H9 (cell line): Measurements from ENCODE around the gene ASB16. TPM values are rescaled to one million over a fixed set of nuclear protein-coding genes. Genes with fewer than 3 reads are reported as not detected.

ENCODE experiments used
- DNase-seq: peaks from one replicate; pipeline ENCODE4 v3.0.0-alpha.2; 2017
- H2AFZ ChIP-seq: one replicate; pipeline ENCODE4 v1.6.1; 2013; ENCODE audit warnings: mild to moderate bottlenecking, low read length, control low read depth, moderate library complexity
- H2AK5ac ChIP-seq: 2 replicates; pipeline ENCODE4 v1.6.1; 2013; ENCODE audit warnings: low read length, control low read depth, mixed read lengths; ENCODE audit not compliant: insufficient read length
- H2BK120ac ChIP-seq: one replicate; pipeline ENCODE4 v1.6.1; 2013; ENCODE audit warnings: low read depth, mild to moderate bottlenecking, low read length, control low read depth, inconsistent platforms; ENCODE audit not compliant: poor library complexity, severe bottlenecking
- H2BK12ac ChIP-seq: 2 replicates; pipeline ENCODE4 v1.6.1; 2013; ENCODE audit warnings: low read length, control low read depth, mixed read lengths, low read depth; ENCODE audit not compliant: insufficient read length
- H2BK15ac ChIP-seq: 2 replicates; pipeline ENCODE4 v1.6.1; 2013; ENCODE audit warnings: low read depth, low read length, control low read depth
- H2BK20ac ChIP-seq: one replicate; pipeline ENCODE4 v1.6.1; 2013; ENCODE audit warnings: low read depth, mild to moderate bottlenecking, low read length, control low read depth, inconsistent platforms; ENCODE audit not compliant: poor library complexity, severe bottlenecking
- H2BK5ac ChIP-seq: 2 replicates; pipeline ENCODE4 v1.6.1; 2013; ENCODE audit warnings: low read length, control low read depth, mixed read lengths; ENCODE audit not compliant: insufficient read length
- H3K14ac ChIP-seq: 2 replicates; pipeline ENCODE4 v1.6.1; 2013; ENCODE audit warnings: low read length, control low read depth; ENCODE audit not compliant: insufficient read depth
- H3K18ac ChIP-seq: 2 replicates; pipeline ENCODE4 v1.6.1; 2013; ENCODE audit warnings: low read depth, mild to moderate bottlenecking, mixed read lengths, low read length, control low read depth; ENCODE audit not compliant: insufficient read length
- H3K23ac ChIP-seq: 2 replicates; pipeline ENCODE4 v1.6.1; 2013; ENCODE audit warnings: low read length, control low read depth, mixed read lengths, low read depth; ENCODE audit not compliant: insufficient read length
- H3K23me2 ChIP-seq: 2 replicates; pipeline ENCODE4 v1.6.1; 2013; ENCODE audit warnings: low read depth, mild to moderate bottlenecking, mixed read lengths, low read length, control low read depth; ENCODE audit not compliant: insufficient read length, poor library complexity, severe bottlenecking
- H3K27ac ChIP-seq: 2 replicates; pipeline ENCODE4 v1.5.1; 2013; ENCODE audit warnings: low read length, control low read depth, mixed read lengths, low read depth; ENCODE audit not compliant: insufficient read length
- H3K27me3 ChIP-seq: 2 replicates; pipeline ENCODE4 v1.6.1; 2013; ENCODE audit warnings: low read length, control low read depth, inconsistent platforms; ENCODE audit not compliant: insufficient read depth
- H3K4ac ChIP-seq: 2 replicates; pipeline ENCODE4 v1.6.1; 2013; ENCODE audit warnings: low read depth, mild to moderate bottlenecking, control low read depth, inconsistent platforms, low read length, moderate library complexity
- H3K4me1 ChIP-seq: 2 replicates; pipeline ENCODE4 v1.6.1; 2013; ENCODE audit warnings: low read length, control low read depth, inconsistent platforms; ENCODE audit not compliant: insufficient read depth
- H3K4me2 ChIP-seq: 2 replicates; pipeline ENCODE4 v1.6.1; 2013; ENCODE audit warnings: low read length, control low read depth, mixed read lengths; ENCODE audit not compliant: insufficient read length, insufficient read depth
- H3K56ac ChIP-seq: 2 replicates; pipeline ENCODE4 v1.6.1; 2013; ENCODE audit warnings: low read depth, mild to moderate bottlenecking, mixed read lengths, low read length, control low read depth; ENCODE audit not compliant: insufficient read length
- H3K79me1 ChIP-seq: 2 replicates; pipeline ENCODE4 v1.6.1; 2013; ENCODE audit warnings: low read depth, mild to moderate bottlenecking, moderate library complexity, low read length, control low read depth, inconsistent platforms; ENCODE audit not compliant: insufficient read depth, poor library complexity, severe bottlenecking
- H3K79me2 ChIP-seq: 2 replicates; pipeline ENCODE4 v1.6.1; 2013; ENCODE audit warnings: low read length, control low read depth, inconsistent platforms; ENCODE audit not compliant: insufficient read depth
- H3K9ac ChIP-seq: 2 replicates; pipeline ENCODE4 v1.6.1; 2013; ENCODE audit warnings: low read length, control low read depth, mixed read lengths; ENCODE audit not compliant: insufficient read length; ENCODE audit errors: extremely low read depth
- H3K9me3 ChIP-seq: one replicate; pipeline ENCODE4 v1.6.1; 2013; ENCODE audit warnings: low read depth, low read length, inconsistent platforms; ENCODE audit not compliant: control insufficient read depth
- H3T11ph ChIP-seq: one replicate; pipeline ENCODE4 v1.6.1; 2013; ENCODE audit warnings: mild to moderate bottlenecking, low read length, control low read depth, inconsistent platforms
- H4K20me1 ChIP-seq: one replicate; pipeline ENCODE4 v1.6.1; 2013; ENCODE audit not compliant: control insufficient read depth, insufficient read length, insufficient read depth
- H4K5ac ChIP-seq: 2 replicates; pipeline ENCODE4 v1.6.1; 2013; ENCODE audit warnings: low read depth, mild to moderate bottlenecking, mixed read lengths, low read length, control low read depth; ENCODE audit not compliant: insufficient read length
- H4K8ac ChIP-seq: replicated peaks from 2 replicates; pipeline ENCODE4 v1.6.1; 2013; ENCODE audit warnings: low read length, control low read depth, mixed read lengths, low read depth; ENCODE audit not compliant: insufficient read length
- H4K91ac ChIP-seq: 2 replicates; pipeline ENCODE4 v1.6.1; 2013; ENCODE audit warnings: low read depth, mild to moderate bottlenecking, moderate library complexity, mixed read lengths, low read length, control low read depth; ENCODE audit not compliant: insufficient read length
- H3K27ac Mint-ChIP-seq, 3 experiments: 2 replicates in 2 of 3; 3 replicates in 1 of 3; pipeline ENCODE4 v1.8.0; 2020 to 2021; ENCODE audit warnings: mixed read lengths in 3 of 3, mild to moderate bottlenecking in 1 of 3, moderate library complexity in 1 of 3
- H3K27me3 Mint-ChIP-seq: 2 replicates; pipeline ENCODE4 v1.8.0; 2021; ENCODE audit warnings: low read depth, mild to moderate bottlenecking, moderate library complexity, mixed read lengths
- H3K36me3 Mint-ChIP-seq, 3 experiments: 2 replicates in 2 of 3; 3 replicates in 1 of 3; pipeline ENCODE4 v1.8.0; 2020 to 2021; ENCODE audit warnings: low read depth in 3 of 3, mixed read lengths in 3 of 3; ENCODE audit not compliant: insufficient read depth in 1 of 3
- H3K4me1 Mint-ChIP-seq, 2 experiments: 2 replicates each; pipeline ENCODE4 v1.8.0; 2020; ENCODE audit warnings: mixed read lengths in 2 of 2
- H3K4me3 Mint-ChIP-seq, 2 experiments: 2 replicates in 1 of 2; 3 replicates in 1 of 2; pipeline ENCODE4 v1.8.0; 2020 to 2021; ENCODE audit warnings: mild to moderate bottlenecking in 2 of 2, mixed read lengths in 2 of 2, moderate library complexity in 1 of 2
- H3K9me3 Mint-ChIP-seq, 2 experiments: 2 replicates in 1 of 2; 3 replicates in 1 of 2; pipeline ENCODE4 v1.8.0; 2020; ENCODE audit warnings: mild to moderate bottlenecking in 2 of 2, mixed read lengths in 2 of 2, moderate library complexity in 1 of 2
- CTCF ChIP-seq: fragments of 200-600 bp; sonication (generic); conservative IDR thresholded peaks from 3 replicates; pipeline ENCODE4 v1.8.0; 2021; ENCODE audit warnings: antibody characterized with exemption, mild to moderate bottlenecking
- WGBS: extraction: QIAGEN DNeasy Blood & Tissue Kit; methylation state at CpG from one replicate; pipeline ENCODE4 v1.1.7; 2013; ENCODE audit warnings: missing lambda C conversion rate, low lambda C conversion rate, mixed read lengths; ENCODE audit not compliant: insufficient read length; ENCODE audit errors: extremely low coverage; 5-methylcytosine and 5-hydroxymethylcytosine counted together
- total RNA-seq: library from RNA; stranded (reverse); gene quantifications from 2 replicates; pipeline ENCODE4 v1.2.1, GENCODE V29; 2021

ASB16 gene
- total RNA-seq, 1 experiment from 2014 or later: 0.90 TPM

- Mint-ChIP-seq H3K27me3 (peaks cover 2% of the 10 kb centered on the region; the same call in 1 of the 2 replicates), H3K4me3 (peak overlapping the region in 1 of 2 experiments; percentile 39; a peak in 1 of 5 replicates), H3K27ac (peak overlapping the region in 2 of 3 experiments; percentile 6 to 82; a peak in 2 of 7 replicates), H3K9me3 (no peaks in the 10 kb centered on the region), H3K4me1 (peaks cover 17 to 31% of the 10 kb centered on the region in 2 experiments), H3K36me3 (peaks cover 9 to 18% (median 14%) of the 10 kb centered on the region in 3 experiments)
- H2BK120ac ChIP-seq: no peak overlapping the region
- DNase-seq: no peak
- no peak overlapping the region for H2BK12ac ChIP-seq
- TF ChIP-seq CTCF: no peak
- H2AK5ac ChIP-seq: no peak overlapping the region
- H2AFZ ChIP-seq: no peak overlapping the region
- H2BK20ac ChIP-seq: no peak overlapping the region
- no peaks in the 10 kb centered on the region for H3K79me1 ChIP-seq
- H3K79me2 ChIP-seq: no peaks in the 10 kb centered on the region
- no peak overlapping the region for H4K91ac ChIP-seq
- H3K4me1 ChIP-seq: no peaks in the 10 kb centered on the region; the same call in 1 of the 2 replicates
- no peak overlapping the region for H4K5ac ChIP-seq
- H3K9me3 ChIP-seq: no peaks in the 10 kb centered on the region
- no peaks in the 10 kb centered on the region for H3K23me2 ChIP-seq
- no peak overlapping the region for H3K18ac ChIP-seq
- H3K27ac ChIP-seq: no peak overlapping the region
- peaks cover 3% of the 10 kb centered on the region for H4K20me1 ChIP-seq
- no CpG with 5 or more reads among the region's 17 CpGs for WGBS
- H3K27me3 ChIP-seq: no peaks in the 10 kb centered on the region
- H3K56ac ChIP-seq: no peak overlapping the region
- H3K23ac ChIP-seq: no peak overlapping the region
- H2BK5ac ChIP-seq: no peak overlapping the region
- H2BK15ac ChIP-seq: no peak overlapping the region
- H4K8ac ChIP-seq: no peak overlapping the region
- no peak overlapping the region; the same call in 1 of the 2 replicates for H3K14ac ChIP-seq
- H3K4me2 ChIP-seq: no peak overlapping the region
- H3T11ph ChIP-seq: no peak overlapping the region
- no peak overlapping the region for H3K4ac ChIP-seq
- no peak overlapping the region for H3K9ac ChIP-seq
Measured at GRCh38 chr17:44171931-44172455, 1.5 kb downstream of the ASB16 start.
